HT1080 (cell line): ENCODE data around the gene SLC46A2. TPM values are rescaled to one million over a fixed set of nuclear protein-coding genes. Genes with fewer than 3 reads are reported as not detected.

Experiments used
- DNase-seq: peaks from one replicate; pipeline ENCODE4 v3.0.0-alpha.2; 2015; ENCODE audit warnings: low read depth
- total RNA-seq: library from RNA; depleted of rRNA; stranded (reverse); fragments of >200 nt; shearing (Covaris generic); gene quantifications from 2 replicates; pipeline ENCODE4 v1.2.3, GENCODE V29; 2014

Gene SLC46A2
- total RNA-seq, 1 experiment from 2014 or later: not detected

DNA sequence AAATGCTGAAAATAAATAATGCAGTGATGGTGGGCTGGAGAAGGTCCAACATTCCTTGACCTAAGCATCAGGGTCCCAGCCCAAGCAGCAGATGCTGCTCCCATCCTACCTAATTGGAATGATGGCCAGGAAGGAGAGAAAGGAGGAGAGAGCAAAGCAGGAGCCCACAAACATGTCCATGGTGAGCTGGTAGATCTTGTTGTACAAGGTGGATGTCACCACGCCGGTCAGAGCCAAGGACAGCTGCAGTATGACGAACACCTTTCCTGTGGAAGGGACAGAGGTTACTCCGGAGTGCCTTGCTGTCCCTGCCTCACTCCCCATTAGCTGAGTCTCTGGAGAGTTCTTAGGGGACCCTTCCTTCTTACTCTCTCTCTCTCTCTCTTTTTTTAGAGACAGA lies 4.3 kb downstream of the SLC46A2 start:
- no peak for DNase-seq

DNA sequence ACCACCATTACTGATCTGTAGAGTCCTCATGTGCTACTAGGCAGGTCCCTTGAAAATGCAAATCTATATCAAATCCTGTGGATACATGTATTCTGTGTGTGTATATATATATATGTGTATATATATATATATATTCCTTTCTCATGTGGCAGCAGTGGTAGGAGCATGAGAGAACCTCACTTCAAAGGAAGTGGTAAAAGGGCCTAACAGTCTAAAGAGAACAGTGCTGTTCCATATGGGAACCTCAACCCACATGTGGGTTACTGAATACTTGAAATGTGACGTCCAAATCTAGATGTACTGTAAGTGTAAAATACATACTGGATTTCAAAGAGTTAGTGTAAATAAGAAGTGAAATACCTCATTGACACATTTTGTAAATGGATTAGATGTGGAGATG lies 5.4 kb downstream of the SLC46A2 start:
- no peak for DNase-seq

DNA sequence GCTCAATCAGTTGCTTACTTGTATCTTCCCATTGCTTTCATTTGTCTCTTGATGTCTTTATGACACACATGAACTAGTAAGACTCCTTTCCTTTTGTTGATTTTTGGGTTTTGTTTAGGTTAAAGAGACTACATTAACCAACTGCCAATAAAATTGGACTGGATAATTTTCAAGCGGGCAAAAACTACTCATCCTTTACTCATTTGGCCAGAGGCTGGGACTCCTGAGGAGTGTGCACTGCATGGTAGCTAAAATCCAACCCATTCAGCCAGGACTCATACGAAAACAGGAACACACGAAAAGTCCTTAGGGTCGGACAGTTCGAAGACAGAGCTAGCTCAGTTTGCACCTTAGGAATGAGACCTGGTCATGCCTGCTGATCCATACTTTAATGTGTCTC lies 6.0 kb downstream of the SLC46A2 start:
- DNase-seq: no peak

DNA sequence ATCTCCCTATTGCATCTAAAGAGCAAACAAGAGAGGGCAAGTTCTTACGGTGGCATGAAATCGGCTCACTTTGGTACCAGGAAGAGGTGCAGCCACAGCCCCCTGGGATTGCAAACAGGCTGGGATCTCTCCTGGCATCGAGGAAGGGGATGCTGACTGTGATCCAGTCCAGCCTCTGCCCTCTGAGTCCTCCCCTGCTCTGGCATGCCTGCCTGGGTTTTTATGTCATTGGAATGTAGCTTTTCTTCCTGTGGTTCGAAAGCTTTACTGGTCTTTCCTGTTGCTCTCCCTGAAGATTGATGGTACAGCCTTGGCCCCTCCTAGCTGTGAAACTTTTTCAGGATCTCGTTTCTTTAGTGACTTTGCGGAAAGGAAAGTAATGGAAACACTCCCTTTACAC lies 6.6 kb downstream of the SLC46A2 start:
- DNase-seq: peak; percentile 54

DNA sequence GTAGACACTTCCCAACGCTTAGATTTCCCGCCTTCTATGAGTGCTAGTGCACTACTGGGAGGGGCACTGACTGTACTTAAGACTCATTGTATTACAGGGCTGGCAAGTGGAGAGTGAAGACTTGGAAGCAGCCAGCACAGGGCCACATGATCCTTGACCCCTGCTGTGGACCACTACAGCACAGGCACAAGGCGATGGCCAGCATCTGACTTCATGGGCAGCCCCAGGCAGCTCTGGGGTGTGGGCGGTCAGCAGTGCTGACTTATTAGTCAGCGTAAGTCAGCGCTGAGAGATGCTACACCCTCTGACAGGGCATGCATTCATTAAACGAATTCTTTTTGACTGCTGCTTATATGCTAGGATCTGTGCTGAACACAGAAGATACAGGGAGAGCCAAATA lies 9.3 kb downstream of the SLC46A2 start:
- DNase-seq: peak; percentile 68

DNA sequence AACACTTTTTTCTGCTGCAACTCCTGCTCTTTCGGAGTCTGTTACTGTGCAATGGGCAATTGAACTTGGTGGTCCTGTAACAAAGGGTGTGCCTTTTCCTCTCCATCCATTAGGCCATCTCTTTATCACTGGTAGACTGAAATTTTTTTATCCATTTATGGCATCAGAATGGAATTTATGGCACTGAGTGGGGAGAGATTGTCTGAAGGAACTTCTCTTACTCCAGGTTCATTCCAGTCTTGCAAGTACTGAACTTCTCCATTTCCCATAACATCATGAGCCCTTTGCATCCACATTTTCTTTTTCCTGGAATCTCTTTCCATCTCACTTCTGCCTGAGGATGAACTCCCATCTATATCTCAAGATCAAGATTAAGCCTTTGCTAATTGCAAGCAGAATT lies 10.0 kb downstream of the SLC46A2 start:
- DNase-seq: no peak

DNA sequence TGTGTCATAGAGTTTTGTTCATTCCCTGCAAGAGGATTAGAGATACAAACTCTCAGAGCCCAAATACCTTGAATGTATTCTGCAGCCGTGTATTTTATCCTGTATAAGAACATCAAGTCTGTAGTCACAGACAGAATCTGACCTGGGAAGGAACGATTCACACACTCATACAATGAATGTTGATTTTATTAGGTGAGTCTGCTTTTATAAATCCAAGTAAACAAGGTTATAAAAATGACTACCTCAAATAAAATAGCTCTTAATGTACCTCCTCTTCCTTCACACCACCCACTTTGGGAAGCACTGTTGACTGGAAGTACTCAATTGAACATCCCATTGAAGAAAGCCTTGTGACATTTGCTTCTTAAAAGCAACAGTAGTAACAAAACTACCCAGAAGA lies 11.9 kb downstream of the SLC46A2 start:
- no peak for DNase-seq

DNA sequence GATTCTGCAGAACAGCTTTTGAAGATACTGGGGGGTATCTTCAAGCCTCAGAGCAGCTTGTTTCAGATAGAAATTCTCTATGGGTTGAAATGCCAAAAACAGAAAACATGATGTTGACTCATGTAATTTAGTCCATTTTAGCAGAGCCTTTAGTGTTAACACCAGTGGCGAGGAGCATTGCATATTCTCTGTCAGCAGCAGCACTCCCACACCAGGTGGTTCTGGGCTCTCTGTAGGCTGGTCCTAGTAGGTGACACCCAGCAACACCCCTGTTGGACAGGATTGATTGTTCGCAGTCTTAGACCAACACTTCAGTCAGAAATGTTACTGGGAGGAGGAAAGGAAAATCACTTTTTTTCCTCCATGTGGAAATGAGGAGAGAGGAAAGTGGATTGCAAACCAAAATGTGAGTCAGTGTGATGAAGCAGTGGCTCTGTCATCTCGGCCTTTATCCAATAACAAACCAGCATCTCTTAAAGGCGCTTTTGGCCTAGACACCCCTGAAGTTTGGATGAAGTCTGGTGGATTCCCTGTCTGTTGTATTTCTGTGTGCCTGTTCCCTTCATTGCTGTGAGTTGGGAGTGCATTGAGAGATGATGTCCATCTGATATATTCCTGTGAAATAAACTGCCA lies 16.8 kb downstream of the SLC46A2 start:
- DNase-seq: peak; percentile 28

DNA sequence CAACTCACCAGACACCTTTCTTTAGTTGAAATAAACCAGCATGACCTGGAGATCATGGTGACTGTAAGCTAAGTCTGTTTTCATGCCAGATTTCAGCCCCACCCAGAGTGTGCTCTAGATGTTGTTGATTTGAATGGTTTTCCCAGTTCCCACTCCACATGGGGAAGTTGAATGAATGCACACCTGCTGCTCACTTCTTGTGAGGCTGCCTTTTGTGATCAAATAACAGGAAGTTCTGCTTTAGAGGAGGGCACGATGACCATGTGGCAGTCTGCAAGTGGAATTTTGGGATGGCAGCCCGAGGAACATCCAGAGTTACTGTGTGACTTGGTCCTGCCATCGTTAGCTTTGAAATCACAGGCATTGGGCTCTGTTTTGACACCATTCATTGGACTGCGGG lies 18.7 kb downstream of the SLC46A2 start:
- DNase-seq: no peak

DNA sequence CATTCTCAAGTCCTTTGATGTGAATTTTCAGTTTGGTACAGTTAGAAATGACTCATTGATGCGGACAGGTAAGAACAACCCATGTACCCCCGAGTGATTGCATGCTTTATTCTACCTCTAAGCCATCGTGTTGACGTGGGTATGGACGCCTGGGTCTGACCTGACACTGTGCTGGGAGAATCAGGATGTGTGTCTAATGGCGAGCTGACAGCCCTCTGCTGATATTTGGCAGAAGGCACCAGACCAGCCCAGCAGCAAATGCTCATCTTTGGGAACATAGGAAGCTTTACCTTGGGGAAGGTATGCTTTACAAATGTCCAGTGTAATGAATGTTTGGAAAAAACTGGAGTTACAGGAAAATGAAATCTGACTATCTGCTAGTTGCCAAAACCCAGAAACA lies 20.1 kb downstream of the SLC46A2 start:
- no peak for DNase-seq

DNA sequence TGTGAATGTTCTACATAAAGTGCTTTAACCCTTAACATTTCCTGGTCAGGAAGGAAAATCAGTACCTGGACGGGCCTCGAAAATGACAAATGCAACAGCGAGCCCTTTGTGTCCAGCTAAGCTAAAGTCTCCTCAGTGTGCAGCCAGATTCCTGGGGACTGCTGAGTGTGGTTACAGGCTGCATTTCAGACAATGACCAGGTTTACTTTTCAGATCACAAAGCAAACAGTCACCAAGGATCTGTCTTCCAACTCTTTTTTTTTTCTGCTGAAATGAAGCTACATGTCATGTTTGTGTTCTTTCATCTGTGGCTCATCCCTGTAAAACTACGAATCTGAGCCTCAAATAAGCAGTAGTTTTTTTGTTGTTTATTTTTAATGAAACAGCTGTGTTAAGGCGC lies 20.8 kb downstream of the SLC46A2 start:
- no peak for DNase-seq

DNA sequence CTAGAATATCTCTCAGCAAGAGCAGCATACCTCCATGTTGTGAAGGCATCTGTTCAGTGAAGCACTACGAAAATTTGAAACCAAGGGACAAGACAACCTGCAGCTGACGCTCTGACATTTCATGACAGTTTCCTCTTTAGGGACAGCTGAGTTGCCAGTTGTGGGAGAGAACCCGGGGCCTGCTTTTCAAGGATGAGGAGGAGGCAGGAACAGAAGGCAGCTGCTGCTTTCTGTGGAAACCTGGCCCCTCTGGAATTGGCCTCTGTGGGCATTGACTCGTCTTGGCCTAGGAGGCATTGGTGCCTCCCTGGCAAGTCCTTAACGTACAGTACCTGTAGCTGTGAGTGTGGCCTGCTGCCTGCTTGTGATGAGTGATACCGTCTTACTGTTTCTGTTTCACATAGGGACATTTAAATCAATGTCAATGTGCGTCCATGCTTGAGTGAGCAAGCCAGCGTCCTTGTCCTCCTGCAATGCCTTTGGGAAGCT lies 21.6 kb downstream of the SLC46A2 start:
- DNase-seq: no peak

DNA sequence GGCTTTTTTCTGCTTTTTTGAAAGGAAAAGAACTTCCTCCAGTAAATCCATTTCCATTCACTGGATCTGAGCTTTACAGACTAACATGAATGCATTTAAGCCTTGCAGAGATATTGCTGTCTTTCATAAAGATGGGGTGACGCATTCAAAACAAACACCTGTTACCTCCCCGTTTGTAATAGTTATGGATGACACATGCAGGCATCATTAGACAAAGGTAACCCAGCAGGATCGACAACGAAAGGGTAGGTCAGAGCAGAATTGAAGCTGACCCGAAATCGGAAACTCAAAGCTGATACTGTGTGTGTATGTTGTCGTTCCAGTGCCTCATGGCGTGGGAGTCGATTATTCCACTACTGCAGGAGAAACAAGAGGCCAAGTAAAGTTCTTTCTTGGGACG lies 22.2 kb downstream of the SLC46A2 start:
- no peak for DNase-seq

DNA sequence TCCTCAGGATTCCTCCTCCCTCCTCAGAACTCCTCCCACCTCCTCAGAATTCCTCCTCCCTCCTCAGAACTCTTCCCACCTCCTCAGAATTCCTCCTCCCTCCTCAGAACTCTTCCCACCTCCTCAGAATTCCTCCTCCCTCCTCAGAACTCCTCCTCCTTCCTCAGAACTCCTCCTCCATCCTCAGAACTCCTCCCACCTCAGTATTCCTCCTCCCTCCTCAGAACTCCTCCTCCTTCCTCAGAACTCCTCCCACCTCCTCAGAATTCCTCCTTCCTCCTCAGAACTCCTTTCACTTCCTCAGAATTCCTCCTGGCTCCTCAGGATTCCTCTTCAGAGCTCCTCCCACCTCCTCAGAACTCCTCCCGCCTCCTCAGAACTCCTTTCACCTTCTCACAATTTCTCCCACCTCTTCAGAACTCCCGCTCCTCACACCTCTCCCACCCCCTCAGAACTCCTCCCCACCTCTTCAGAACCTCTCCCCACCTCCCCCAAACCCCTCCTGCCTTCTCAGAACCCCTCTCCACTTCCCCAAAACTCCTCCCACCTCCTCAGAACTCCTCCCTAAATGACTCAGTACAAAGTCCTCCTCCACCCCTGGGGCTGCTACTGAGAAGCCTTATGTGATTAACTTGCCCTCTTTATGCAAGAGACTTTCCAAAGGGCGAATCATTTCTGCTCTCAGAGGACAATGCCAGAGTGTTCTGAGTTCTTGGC lies 23.2 kb downstream of the SLC46A2 start:
- DNase-seq: peak; percentile 89

DNA sequence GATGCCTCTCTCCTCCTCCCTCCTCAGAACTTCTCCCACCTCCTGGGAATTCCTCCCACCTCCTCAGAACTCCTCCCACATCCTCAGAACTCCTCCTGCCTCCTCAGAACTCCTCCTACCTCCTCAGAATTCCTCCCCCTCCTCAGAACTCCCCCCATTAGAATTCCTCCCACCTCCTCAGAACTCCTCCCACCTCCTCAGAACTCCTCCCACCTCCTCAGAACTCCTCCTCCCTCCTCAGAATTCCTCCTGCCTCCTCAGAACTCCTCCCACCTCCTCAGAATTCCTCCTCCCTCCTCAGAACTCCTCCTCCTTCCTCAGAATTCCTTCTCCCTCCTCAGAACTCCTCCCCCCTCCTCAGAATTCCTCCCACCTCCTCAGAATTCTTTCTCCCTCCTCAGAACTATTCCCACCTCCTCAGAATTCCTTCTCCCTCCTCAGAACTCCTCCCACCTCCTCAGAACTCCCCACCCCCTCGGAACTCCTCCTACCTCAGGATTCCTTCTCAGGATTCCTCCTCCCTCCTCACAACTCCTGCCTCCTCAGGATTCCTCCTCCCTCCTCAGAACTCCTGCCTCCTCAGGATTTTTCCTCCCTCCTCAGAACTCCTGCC lies 23.9 kb downstream of the SLC46A2 start:
- DNase-seq: peak; percentile 81

DNA sequence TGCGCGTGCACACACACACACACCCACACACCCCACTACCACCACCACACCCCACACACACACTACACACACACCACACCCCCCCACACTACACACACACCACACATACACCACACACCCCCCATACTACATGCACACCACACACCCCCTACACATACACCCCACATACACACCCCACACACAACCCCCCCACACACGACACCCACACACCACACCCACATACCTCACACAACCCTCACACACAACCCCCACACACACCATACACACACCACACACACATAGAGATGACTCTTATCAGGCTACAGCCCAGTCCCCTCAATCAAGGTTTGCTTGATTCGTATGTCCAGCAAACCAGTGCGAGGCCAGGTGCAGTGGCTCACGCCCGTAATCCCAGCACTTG lies 25.7 kb downstream of the SLC46A2 start:
- DNase-seq: no peak

DNA sequence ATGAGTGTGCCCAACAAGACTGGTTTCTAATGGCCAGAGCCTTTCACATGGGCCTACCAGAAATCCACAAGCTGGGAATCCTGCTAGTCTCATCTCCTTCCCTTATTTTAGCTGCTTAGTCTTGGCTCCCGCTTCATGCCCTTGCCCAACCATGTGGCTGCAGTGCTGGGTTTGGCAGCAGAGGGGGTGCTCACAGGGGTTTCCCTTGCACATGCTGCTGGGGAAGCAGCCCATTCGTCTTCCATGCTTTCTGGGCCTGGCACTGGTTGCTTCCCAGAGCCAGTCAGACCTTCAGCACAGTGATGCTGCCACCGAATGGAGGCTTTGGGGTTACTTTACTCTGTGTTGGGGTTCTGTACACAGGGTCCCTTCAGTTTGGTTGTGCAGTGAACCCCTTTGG lies 26.3 kb downstream of the SLC46A2 start:
- DNase-seq: no peak

DNA sequence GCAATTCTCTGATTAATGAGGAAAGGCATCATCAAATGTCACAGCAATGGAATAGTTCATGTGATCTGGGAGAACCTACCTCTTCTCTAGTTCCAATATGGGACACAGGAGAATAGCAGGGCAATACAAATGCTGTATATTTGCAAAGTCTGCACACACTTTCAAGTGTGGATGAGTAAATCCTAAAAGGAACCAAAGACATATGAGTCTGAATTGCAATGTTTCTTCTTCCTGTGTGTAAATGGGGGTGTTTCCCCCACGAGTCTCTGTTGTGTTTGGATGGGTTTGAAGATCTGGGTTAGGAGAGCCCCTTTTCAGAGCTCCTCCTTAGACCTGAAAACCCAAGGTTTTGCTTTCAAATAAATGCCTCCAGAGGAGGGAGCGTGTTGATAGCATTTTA lies 26.9 kb downstream of the SLC46A2 start:
- DNase-seq: no peak

DNA sequence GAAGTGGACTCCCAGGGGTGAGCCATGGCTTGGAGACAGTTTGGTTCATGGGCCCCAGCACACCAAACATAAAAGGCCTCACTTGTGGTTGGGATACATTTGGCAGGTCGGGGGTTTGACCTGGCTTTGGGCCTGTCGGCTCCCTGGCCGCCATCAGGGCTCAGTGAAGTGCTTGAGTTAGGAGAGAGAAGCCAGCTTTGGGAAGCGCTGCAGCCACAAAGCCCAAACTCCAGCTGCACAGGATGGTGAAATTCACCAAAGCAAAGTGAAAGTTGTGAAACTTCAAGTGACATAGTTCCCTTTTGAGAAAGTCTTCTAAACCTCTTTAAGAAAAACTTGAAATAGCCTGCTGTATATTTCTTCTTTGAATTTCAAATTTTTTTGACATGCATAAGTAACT lies 27.5 kb downstream of the SLC46A2 start:
- no peak for DNase-seq

DNA sequence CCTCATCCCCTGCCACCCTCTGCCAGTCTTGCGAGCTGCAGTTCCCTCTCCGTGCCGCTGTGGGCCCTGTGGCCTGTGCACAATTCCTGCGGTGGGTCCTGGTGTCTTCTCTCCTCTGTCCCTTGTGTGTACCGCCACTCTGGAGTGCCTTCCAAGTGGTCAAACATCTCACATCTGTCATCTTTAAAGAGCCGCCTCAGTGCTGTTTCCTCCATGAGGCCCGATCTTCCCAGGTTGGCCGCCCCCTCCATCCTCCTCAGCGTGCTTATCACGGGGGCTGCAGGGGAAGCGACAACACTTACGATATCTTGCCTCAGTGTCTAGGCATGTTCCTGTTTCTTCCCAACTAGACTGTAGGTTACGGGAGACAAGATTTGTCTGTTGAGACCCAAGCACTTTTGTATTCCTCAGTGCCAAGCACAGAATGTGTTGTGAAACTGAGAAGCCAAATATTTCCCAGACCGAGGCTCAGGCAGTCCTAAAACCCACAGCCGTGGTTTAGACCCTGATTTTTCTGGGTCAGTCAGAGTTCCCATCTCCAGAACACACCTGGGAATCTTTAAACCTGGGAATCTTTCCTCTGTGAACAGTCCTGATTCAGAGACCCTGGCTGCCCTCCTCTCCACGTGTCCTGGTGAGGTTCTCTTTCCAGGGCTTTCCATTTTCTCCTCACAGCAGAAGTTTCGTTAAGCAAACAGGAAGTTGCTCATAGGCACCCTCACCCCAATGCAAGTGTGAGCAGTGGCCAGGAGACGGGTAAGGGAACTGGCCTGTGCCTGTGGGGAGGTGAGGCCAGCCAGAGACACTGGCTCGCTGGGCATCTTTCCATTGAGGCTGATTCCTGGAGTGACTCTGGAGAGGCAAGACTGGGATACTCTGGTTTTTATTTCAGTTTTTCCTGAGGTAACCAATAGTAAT lies 28.8 kb downstream of the SLC46A2 start:
- DNase-seq: peak; percentile 45

DNA sequence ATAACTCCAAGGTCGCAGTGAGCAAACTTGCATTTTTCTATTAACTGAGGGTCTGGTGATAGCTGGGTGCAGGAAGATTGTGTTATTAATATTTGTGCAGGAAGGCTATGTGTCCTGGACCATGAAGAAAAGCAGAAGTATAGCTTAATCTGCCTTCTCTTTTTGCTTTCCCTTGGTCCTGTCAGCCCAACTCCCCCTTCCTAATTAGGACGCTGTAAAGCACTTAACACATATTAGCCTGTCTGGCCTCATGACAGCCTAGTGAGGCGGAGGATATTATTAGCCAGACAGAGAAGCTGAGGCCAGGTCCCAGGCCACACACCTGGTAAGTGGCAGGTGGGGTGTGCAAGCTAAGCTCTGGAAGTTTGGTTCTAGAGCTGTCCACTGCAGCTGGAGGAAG lies 29.5 kb downstream of the SLC46A2 start:
- no peak for DNase-seq

DNA sequence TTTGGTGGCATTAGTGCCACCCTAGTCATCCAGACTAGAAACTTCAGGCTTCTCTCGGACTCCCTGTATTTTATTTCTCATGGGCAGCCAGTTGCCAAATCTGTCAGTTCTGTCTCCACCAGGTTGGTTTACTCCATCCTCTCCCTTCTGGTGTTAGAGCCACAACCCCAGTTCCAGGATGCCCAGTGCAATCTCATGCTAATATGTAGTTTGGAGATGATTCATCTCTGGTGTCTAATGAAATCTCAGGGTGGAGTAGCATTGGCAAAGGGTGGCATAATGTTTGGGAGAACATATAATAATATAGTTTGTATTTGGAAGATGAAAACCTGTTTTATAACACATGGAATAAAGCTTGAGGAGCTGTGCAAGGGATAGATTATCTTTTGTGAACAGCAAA lies 30.2 kb downstream of the SLC46A2 start:
- DNase-seq: no peak
